Myocyte (in vitro differentiated cells): ENCODE data around the gene DAAM1. TPM values are rescaled to one million over a fixed set of nuclear protein-coding genes. Genes with fewer than 3 reads are reported as not detected.

ENCODE experiments used
- DNase-seq: peaks from one replicate; pipeline ENCODE4 v3.0.0-alpha.2; 2012; ENCODE audit warnings: low read depth
- polyA plus RNA-seq: library from polyadenylated mRNA; unstranded; fragments of >200 nt; gene quantifications from one replicate; pipeline ENCODE4 v1.2.1, GENCODE V29; 2012; ENCODE audit warnings: missing spikeins
- total RNA-seq: library from RNA; depleted of rRNA; stranded (reverse); fragments of >200 nt; gene quantifications from 2 replicates; pipeline ENCODE4 v1.2.3, GENCODE V29; 2014

Gene DAAM1
- total RNA-seq, result 16.8 and 30.1 TPM in 2 replicates
- 10.6 TPM for polyA plus RNA-seq

GRCh38 chr14:59188461-59189090 is at the start of gene DAAM1:
Gene DAAM1, plus strand, starts transcription at chr14:59188667. Its CDS starts 74,811 bp downstream, at chr14:59263478.
- peak; percentile 99 for DNase-seq

- DNase-seq, result no peak
These were observed 49.1 kb upstream of the DAAM1 start for GRCh38 chr14:59139324-59139723.

- no peak for DNase-seq
These were observed 48.2 kb upstream of the DAAM1 start for GRCh38 chr14:59140106-59140843.

GRCh38 chr14:59146484-59146883 is 42.0 kb upstream of the DAAM1 start:
- no peak for DNase-seq

- no peak for DNase-seq
These were observed 41.5 kb upstream of the DAAM1 start for GRCh38 chr14:59147007-59147406.

GRCh38 chr14:59148334-59148900 is 40.0 kb upstream of the DAAM1 start:
- no peak for DNase-seq

GRCh38 chr14:59150990-59151389 is 37.5 kb upstream of the DAAM1 start:
- no peak for DNase-seq

- DNase-seq, result no peak
These were observed 34.1 kb upstream of the DAAM1 start for GRCh38 chr14:59154373-59154772.

- DNase-seq, result no peak
These were observed 32.6 kb upstream of the DAAM1 start for GRCh38 chr14:59155886-59156285.

GRCh38 chr14:59159169-59159568 is 29.3 kb upstream of the DAAM1 start:
- peak; percentile 32 for DNase-seq

- no peak for DNase-seq
These were observed 28.0 kb upstream of the DAAM1 start for GRCh38 chr14:59160506-59160905.

- DNase-seq, result peak; percentile 84
These were observed 26.8 kb upstream of the DAAM1 start for GRCh38 chr14:59161561-59162175.

GRCh38 chr14:59166258-59166657 is 22.2 kb upstream of the DAAM1 start:
- no peak for DNase-seq

GRCh38 chr14:59175404-59175803 is 13.1 kb upstream of the DAAM1 start:
- no peak for DNase-seq

- no peak for DNase-seq
These were observed 11.7 kb upstream of the DAAM1 start for GRCh38 chr14:59176765-59177164.

- no peak for DNase-seq
These were observed 11.2 kb upstream of the DAAM1 start for GRCh38 chr14:59177262-59177661.

- no peak for DNase-seq
These were observed 6.7 kb upstream of the DAAM1 start for GRCh38 chr14:59181791-59182190.

GRCh38 chr14:59182641-59183040 is 5.8 kb upstream of the DAAM1 start:
- DNase-seq, result no peak

- no peak for DNase-seq
These were observed 5.3 kb upstream of the DAAM1 start for GRCh38 chr14:59183150-59183549.

- DNase-seq, result no peak
These were observed 4.1 kb upstream of the DAAM1 start for GRCh38 chr14:59184396-59184795.

GRCh38 chr14:59185676-59186075 is 2.8 kb upstream of the DAAM1 start:
- DNase-seq, result no peak

GRCh38 chr14:59186306-59186705 is 2.2 kb upstream of the DAAM1 start:
- DNase-seq, result no peak
